Natural killer cell (primary cell): ENCODE results near the gene APOA4. TPM values are rescaled to one million over a fixed set of nuclear protein-coding genes. Genes with fewer than 3 reads are reported as not detected.

Source experiments
- ATAC-seq, 3 donors: fragments of 150-1000 bp in 2 of 3; fragments of 200-7000 bp in 1 of 3; cut with Tn5 transposase; 1 replicate in 1 of 3; 2 replicates in 2 of 3; pipeline ENCODE4 v1.10.0; 2021; ENCODE audit warnings: mild to moderate bottlenecking in 2 of 3, moderate library complexity in 2 of 3
- DNase-seq, 2 donors: peaks; one replicate each; pipeline versions ENCODE4 v3.0.0 to v3.0.0-alpha.2; 2013 to 2021; ENCODE audit warnings: mixed read lengths in 1 of 2
- H3K27ac ChIP-seq: one replicate; pipeline ENCODE4 v1.5.1; 2013; ENCODE audit warnings: mild to moderate bottlenecking, low read length
- H3K27me3 ChIP-seq: one replicate; pipeline ENCODE4 v1.6.1; 2013; ENCODE audit warnings: low read length; ENCODE audit not compliant: control insufficient read depth, insufficient read depth
- H3K36me3 ChIP-seq: one replicate; pipeline ENCODE4 v1.6.1; 2013; ENCODE audit warnings: low read length; ENCODE audit not compliant: control insufficient read depth, insufficient read depth
- H3K4me1 ChIP-seq: one replicate; pipeline ENCODE4 v1.6.1; 2013; ENCODE audit warnings: low read length; ENCODE audit not compliant: control insufficient read depth, insufficient read depth
- H3K4me3 ChIP-seq: one replicate; pipeline ENCODE4 v1.5.1; 2013; ENCODE audit warnings: low read length
- H3K9me3 ChIP-seq: one replicate; pipeline ENCODE4 v1.6.1; 2013; ENCODE audit warnings: low read length; ENCODE audit not compliant: control insufficient read depth, insufficient read depth
- H3K27ac Mint-ChIP-seq, 2 donors: one replicate each; pipeline ENCODE4 v1.8.0; 2022; ENCODE audit warnings: mild to moderate bottlenecking in 2 of 2, mixed read lengths in 2 of 2, moderate library complexity in 1 of 2
- H3K27me3 Mint-ChIP-seq, 2 donors: one replicate each; pipeline ENCODE4 v1.8.0; 2022; ENCODE audit warnings: low read depth in 2 of 2, mixed read lengths in 2 of 2
- H3K36me3 Mint-ChIP-seq: one replicate; pipeline ENCODE4 v1.8.0; 2022; ENCODE audit warnings: mixed read lengths
- H3K4me1 Mint-ChIP-seq, 2 donors: one replicate each; pipeline ENCODE4 v1.8.0; 2022; ENCODE audit warnings: mixed read lengths in 2 of 2
- H3K4me3 Mint-ChIP-seq: one replicate; pipeline ENCODE4 v1.8.0; 2022; ENCODE audit warnings: mild to moderate bottlenecking, moderate library complexity, mixed read lengths
- H3K9me3 Mint-ChIP-seq, 2 donors: one replicate each; pipeline ENCODE4 v1.8.0; 2022; ENCODE audit warnings: mixed read lengths in 2 of 2
- CTCF ChIP-seq: fragments of 200-600 bp; IDR thresholded peaks from one replicate; pipeline ENCODE4 v1.8.0; 2022; ENCODE audit warnings: antibody characterized with exemption
- WGBS: methylation state at CpG from one replicate; pipeline ENCODE4 v1.1.7; 2013; ENCODE audit warnings: missing lambda C conversion rate; ENCODE audit not compliant: insufficient coverage; 5-methylcytosine and 5-hydroxymethylcytosine counted together
- intact Hi-C: fragments of 100-400 bp; cut with micrococcal nuclease; formaldehyde crosslinking; loops from one replicate; pipeline ENCODE4 v1.14.2; 2022
- total RNA-seq, 4 donors: library from RNA; stranded (reverse); fragments of 120-200 nt in 1 of 4; gene quantifications; one replicate each; pipeline versions ENCODE4 v1.2.3 to v1.2.4, GENCODE V29; 2013 to 2022

Gene APOA4
- total RNA-seq, 3 donors from 2014 or later (not counting 1 experiment from before 2014, with no cell fraction given) = not detected

- H3K4me3 Mint-ChIP-seq = no peak overlapping the region
- DNase-seq (no peak), ATAC-seq (no peak)
- Histone ChIP-seq H3K27me3 (no peaks in the 10 kb centered on the region), H3K36me3 (peaks cover 90% of the 10 kb centered on the region), H3K4me1 (no peaks in the 10 kb centered on the region), H3K4me3 (no peak overlapping the region), H3K27ac (no peak overlapping the region), H3K9me3 (no peaks in the 10 kb centered on the region)
- WGBS = 95% methylated on average over 1 of the region's 1 CpG
- no peaks in the 10 kb centered on the region for H3K9me3 Mint-ChIP-seq
- TF ChIP-seq CTCF = no peak
- intact Hi-C loops = no loop called here
- H3K27me3 Mint-ChIP-seq = no peaks in the 10 kb centered on the region
- H3K4me1 Mint-ChIP-seq = no peaks in the 10 kb centered on the region
- peak overlapping the region in 1 of 2 donors; percentile 49 for H3K27ac Mint-ChIP-seq
- H3K36me3 Mint-ChIP-seq = peaks cover 15% of the 10 kb centered on the region
Measured at GRCh38 chr11:116865696-116866095, 42.6 kb upstream of the APOA4 start.

- intact Hi-C loops = no loop called here
- no peak overlapping the region for H3K4me3 ChIP-seq
- H3K9me3 ChIP-seq = no peaks in the 10 kb centered on the region
- ATAC-seq = no peak
- H3K4me1 ChIP-seq = no peaks in the 10 kb centered on the region
- Mint-ChIP-seq H3K4me1 (no peaks in the 10 kb centered on the region), H3K36me3 (peaks cover 17% of the 10 kb centered on the region), H3K9me3 (no peaks in the 10 kb centered on the region), H3K27ac (no peak overlapping the region), H3K27me3 (no peaks in the 10 kb centered on the region), H3K4me3 (no peak overlapping the region)
- no peak overlapping the region for H3K27ac ChIP-seq
- H3K36me3 ChIP-seq = peaks cover 86% of the 10 kb centered on the region
- 97% methylated on average over 5 of the region's 5 CpGs for WGBS
- no peaks in the 10 kb centered on the region for H3K27me3 ChIP-seq
- no peak for DNase-seq
- TF ChIP-seq CTCF = no peak
Measured at GRCh38 chr11:116864531-116864930, 41.4 kb upstream of the APOA4 start.

- DNase-seq (no peak), ATAC-seq (no peak)
- Mint-ChIP-seq H3K9me3 (no peaks in the 10 kb centered on the region), H3K4me1 (no peaks in the 10 kb centered on the region), H3K27ac (no peak overlapping the region), H3K36me3 (peaks cover 23% of the 10 kb centered on the region), H3K27me3 (no peaks in the 10 kb centered on the region), H3K4me3 (no peak overlapping the region)
- no peak for TF ChIP-seq CTCF
- Histone ChIP-seq H3K4me3 (no peak overlapping the region), H3K36me3 (peaks cover 85% of the 10 kb centered on the region), H3K27ac (no peak overlapping the region), H3K4me1 (no peaks in the 10 kb centered on the region), H3K9me3 (no peaks in the 10 kb centered on the region), H3K27me3 (no peaks in the 10 kb centered on the region)
- intact Hi-C loops = no loop called here
- WGBS = 92% methylated on average over 2 of the region's 3 CpGs
Measured at GRCh38 chr11:116862951-116863350, 39.8 kb upstream of the APOA4 start.

GRCh38 chr11:116862185-116862584 is 39.1 kb upstream of the APOA4 start:
- no peaks in the 10 kb centered on the region for H3K4me1 ChIP-seq
- H3K27ac ChIP-seq = no peak overlapping the region
- no peak for ATAC-seq
- intact Hi-C loops = no loop called here
- Mint-ChIP-seq H3K4me3 (no peak overlapping the region), H3K36me3 (peaks cover 18% of the 10 kb centered on the region), H3K27me3 (no peaks in the 10 kb centered on the region), H3K9me3 (no peaks in the 10 kb centered on the region), H3K4me1 (peaks cover 0 to under 1% of the 10 kb centered on the region in 2 donors), H3K27ac (no peak overlapping the region)
- peaks cover 85% of the 10 kb centered on the region for H3K36me3 ChIP-seq
- no peaks in the 10 kb centered on the region for H3K9me3 ChIP-seq
- H3K4me3 ChIP-seq = no peak overlapping the region
- no peak for TF ChIP-seq CTCF
- H3K27me3 ChIP-seq = no peaks in the 10 kb centered on the region
- no peak for DNase-seq
- 98% methylated on average over 3 of the region's 3 CpGs for WGBS
